Ovary (tissue), 9 donors: Measurements from ENCODE around the gene MAP2K4. TPM values are rescaled to one million over a fixed set of nuclear protein-coding genes. Genes with fewer than 3 reads are reported as not detected.
A peak's percentile ranks its signal among the peaks of the same experiment; 100 is the strongest.

Experiments used
- DNase-seq, 5 donors: peaks; one replicate each; pipeline ENCODE4 v3.0.0-alpha.2; 2019 to 2020
- H3K27ac ChIP-seq, 2 donors: fragments of 200-600 bp; one replicate each; pipeline versions ENCODE4 v1.5.1 to v1.8.0; 2019 to 2022
- H3K27me3 ChIP-seq: fragments of 200-600 bp; one replicate; pipeline ENCODE4 v1.8.0; 2022
- H3K36me3 ChIP-seq: fragments of 200-600 bp; sonication (generic); one replicate; pipeline ENCODE4 v1.5.1; 2019
- H3K4me1 ChIP-seq: one replicate; pipeline ENCODE4 v1.8.1; 2013; ENCODE audit warnings: mild to moderate bottlenecking, moderate library complexity; ENCODE audit not compliant: insufficient read depth
- H3K4me3 ChIP-seq: fragments of 200-600 bp; sonication (generic); one replicate; pipeline ENCODE4 v1.5.1; 2017
- H3K9me3 ChIP-seq, 2 donors: fragments of 200-600 bp in 1 of 2; sonication (generic) in 1 of 2; one replicate each; pipeline versions ENCODE4 v1.5.1 to v1.8.1; 2013 to 2019; ENCODE audit warnings: mild to moderate bottlenecking in 1 of 2, moderate library complexity in 1 of 2
- CTCF ChIP-seq, 3 donors: fragments of 450-650 bp in 2 of 3; fragments of 200-600 bp in 1 of 3; IDR thresholded peaks; one replicate each; pipeline versions ENCODE4 v1.5.1 to v1.8.0; 2016 to 2022; ENCODE audit warnings: antibody characterized with exemption in 3 of 3, mild to moderate bottlenecking in 1 of 3
- EP300 ChIP-seq: sonication (generic); formaldehyde crosslinking; IDR thresholded peaks from one replicate; pipeline ENCODE4 v1.6.1; 2017; ENCODE audit warnings: antibody characterized with exemption
- POLR2A ChIP-seq: fragments of 450-650 bp; IDR thresholded peaks from one replicate; pipeline ENCODE4 v1.6.1; 2017; ENCODE audit warnings: antibody characterized with exemption, mild to moderate bottlenecking, moderate library complexity
- WGBS, 3 donors: extraction: QIAGEN DNeasy Blood & Tissue Kit in 1 of 3; methylation state at CpG; one replicate each; pipeline versions ENCODE4 v1.1.5 to v1.1.7; 2013 to 2017; 5-methylcytosine and 5-hydroxymethylcytosine counted together
- intact Hi-C, 4 donors: fragments of 100-400 bp; cut with DNase I; formaldehyde crosslinking; loops; one replicate each; pipeline versions ENCODE4 v1.11.0 to v1.15.1; 2022 to 2023
- polyA plus RNA-seq, 2 donors: library from polyadenylated mRNA; stranded (reverse); fragments of 200-250 nt in 1 of 2; fragments of 350-450 nt in 1 of 2; fragmentation: Illumina TruSeq in 1 of 2; extraction: RNeasy Lipid Tissue Mini Kit (QIAGEN cat#74804) in 1 of 2; gene quantifications; one replicate each; pipeline ENCODE4 v1.2.3, GENCODE V29; 2013 to 2014
- total RNA-seq, 7 donors: library from RNA; depleted of rRNA in 2 of 7; stranded (reverse); fragments of >200 nt in 2 of 7; fragmentation: NEBNext Ultra II Directional in 3 of 7; extraction: Animal tissue kit (Norgen Biotek cat#: 25700) in 3 of 7; gene quantifications; one replicate each; pipeline versions ENCODE4 v1.1.0 to v1.2.4, GENCODE V29; 2016 to 2023
- donor health status: DM: no; HTN: no; CAD: no; lungs with moderate emphysema.
- donor health status: DM: no; HTN: no; CAD: no.
- donor health status: Bipolar disorder and iron deficiency.
- donor health status: DM: yes; HTN: yes; CAD: no.
- donor health status: DM: no; HTN: no; CAD: no.
- donor health status: DM: yes; HTN: yes; CAD: no.

Gene MAP2K4
- total and polyA plus RNA-seq, 9 donors, result 12.1 to 66.8 (median 42.4) TPM

- no peak overlapping the region for H3K4me3 ChIP-seq
- intact Hi-C loops, result no loop called here
- H3K9me3 ChIP-seq, result no peaks in the 10 kb centered on the region
- 84 to 90% (median 89%) methylated on average over 5 of the region's 5 CpGs for WGBS, 3 donors
- TF ChIP-seq POLR2A, result no peak
- TF ChIP-seq CTCF (IDR thresholded peaks at IDR 0.05), result no peak
- TF ChIP-seq EP300, result no peak
- no peak for DNase-seq
- H3K27me3 ChIP-seq, result no peaks in the 10 kb centered on the region
- H3K27ac ChIP-seq, result no peak overlapping the region
- no peaks in the 10 kb centered on the region for H3K4me1 ChIP-seq
- no peaks in the 10 kb centered on the region for H3K36me3 ChIP-seq
These were observed 21.0 kb upstream of the MAP2K4 start for GRCh38 chr17:11999696-12000095.

DNA sequence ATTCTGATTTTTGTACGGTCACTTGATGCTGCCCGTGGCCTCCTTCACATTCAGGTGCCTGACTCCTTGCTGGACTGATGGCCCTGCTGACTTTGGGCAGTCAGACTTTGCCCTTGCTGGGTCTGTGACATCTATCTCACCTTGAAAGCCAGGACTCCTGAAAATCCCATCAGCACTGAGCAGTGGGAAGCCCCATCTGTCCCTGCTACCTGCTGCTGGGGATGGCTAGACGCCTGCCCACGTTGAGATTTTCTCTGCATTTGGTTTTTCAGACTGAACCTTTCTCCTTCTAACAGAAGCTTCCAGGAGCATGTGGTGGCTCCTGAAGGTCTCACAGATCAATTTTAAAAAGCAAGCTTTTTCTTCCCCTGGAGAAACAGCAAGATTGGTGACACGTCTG lies 13.2 kb upstream of the MAP2K4 start:
- Histone ChIP-seq H3K27ac (no peak overlapping the region), H3K36me3 (no peaks in the 10 kb centered on the region), H3K9me3 (no peaks in the 10 kb centered on the region), H3K27me3 (no peaks in the 10 kb centered on the region), H3K4me1 (no peaks in the 10 kb centered on the region), H3K4me3 (no peak overlapping the region)
- WGBS, 3 donors, result 88 to 91% (median 91%) methylated on average over 5 of the region's 5 CpGs
- intact Hi-C loops, result no loop called here
- DNase-seq, result no peak
- no peak for TF ChIP-seq EP300
- TF ChIP-seq POLR2A, result no peak
- no peak for TF ChIP-seq CTCF (IDR thresholded peaks at IDR 0.05)

- peaks cover 4% of the 10 kb centered on the region for H3K4me1 ChIP-seq
- DNase-seq, result no peak
- no peaks in the 10 kb centered on the region for H3K9me3 ChIP-seq
- no peaks in the 10 kb centered on the region for H3K36me3 ChIP-seq
- no peak for TF ChIP-seq EP300
- TF ChIP-seq POLR2A, result no peak
- no peak for TF ChIP-seq CTCF (IDR thresholded peaks at IDR 0.05)
- H3K27ac ChIP-seq, result peak overlapping the region in 1 of 2 donors; percentile 40
- intact Hi-C loops, result no loop called here
- 4 to 5% (median 4%) methylated on average over 3 of the region's 3 CpGs for WGBS, 3 donors
- peak overlapping the region; percentile 98 for H3K4me3 ChIP-seq
- H3K27me3 ChIP-seq, result no peaks in the 10 kb centered on the region
These were observed 1.0 kb downstream of the MAP2K4 start for GRCh38 chr17:12021623-12022140.

- Histone ChIP-seq H3K27me3 (no peaks in the 10 kb centered on the region), H3K4me1 (peaks cover 4% of the 10 kb centered on the region), H3K4me3 (no peak overlapping the region), H3K9me3 (no peaks in the 10 kb centered on the region), H3K36me3 (no peaks in the 10 kb centered on the region), H3K27ac (no peak overlapping the region)
- intact Hi-C loops, result no loop called here
- 83 to 86% (median 85%) methylated on average over 2 of the region's 2 CpGs for WGBS, 3 donors
- no peak for TF ChIP-seq EP300
- no peak for TF ChIP-seq POLR2A
- no peak for TF ChIP-seq CTCF (IDR thresholded peaks at IDR 0.05)
- DNase-seq, result no peak
These were observed 1.6 kb downstream of the MAP2K4 start for GRCh38 chr17:12022310-12022709.
